Stimulated activated CD8-positive, alpha-beta memory T cell treated with anti-CD3 and anti-CD28 coated beads, Interleukin-2, amount 100 ng/mL, for 48 hours (primary cell): ENCODE measurements around the gene BMP7.
"Not testable (repeated sequence)": the region's sequence is repeated elsewhere in the genome, so short reads cannot be mapped to it uniquely, and the experiment has no call there.

Experiments
- DNase-seq, 2 donors: peaks; one replicate each; pipeline ENCODE4 v3.0.0-alpha.2; 2020; ENCODE audit warnings: low read depth in 2 of 2

Gene BMP7

GRCh38 chr20:57265336-57265996 lies 975 bp downstream of the BMP7 start:
- DNase-seq: no peak

- not testable (repeated sequence) for DNase-seq
Measured at GRCh38 chr20:57264908-57265335, 1.5 kb downstream of the BMP7 start.

GRCh38 chr20:57263801-57264792 lies 2.3 kb downstream of the BMP7 start:
- DNase-seq: peak in 1 of 2 donors; percentile 12

GRCh38 chr20:57262784-57263609 lies 3.4 kb downstream of the BMP7 start:
- no peak for DNase-seq

- DNase-seq: no peak
Measured at GRCh38 chr20:57262301-57262700, 4.1 kb downstream of the BMP7 start.

GRCh38 chr20:57261457-57262251 lies 4.8 kb downstream of the BMP7 start:
- DNase-seq: no peak

- no peak for DNase-seq
Measured at GRCh38 chr20:57260934-57261333, 5.5 kb downstream of the BMP7 start.

GRCh38 chr20:57259938-57260921 lies 6.2 kb downstream of the BMP7 start:
- no peak for DNase-seq

- no peak for DNase-seq
Measured at GRCh38 chr20:57259121-57259937, 7.1 kb downstream of the BMP7 start.

- DNase-seq: no peak
Measured at GRCh38 chr20:57257701-57258453, 8.6 kb downstream of the BMP7 start.

- DNase-seq: no peak
Measured at GRCh38 chr20:57256908-57257307, 9.5 kb downstream of the BMP7 start.

- DNase-seq: no peak
Measured at GRCh38 chr20:57256205-57256604, 10.2 kb downstream of the BMP7 start.

- DNase-seq: no peak
Measured at GRCh38 chr20:57255183-57255582, 11.3 kb downstream of the BMP7 start.

GRCh38 chr20:57252559-57253162 lies 13.8 kb downstream of the BMP7 start:
- DNase-seq: no peak

- no peak for DNase-seq
Measured at GRCh38 chr20:57251949-57252348, 14.5 kb downstream of the BMP7 start.

GRCh38 chr20:57251344-57251743 lies 15.1 kb downstream of the BMP7 start:
- DNase-seq: no peak

GRCh38 chr20:57250607-57251343 lies 15.7 kb downstream of the BMP7 start:
- no peak for DNase-seq
